ACHN (cell line): Measurements from ENCODE around the gene MRPL2.
A peak's percentile ranks its signal among the peaks of the same experiment; 100 is the strongest.

Experiments
- DNase-seq: peaks from one replicate; pipeline ENCODE4 v3.0.0-alpha.2; 2015
- in situ Hi-C: cut with HindIII; loops from 2 replicates; pipeline ENCODE4 v1.10.0; 2017; ENCODE audit warnings: low sequenced_read_pairs, low pct_ligation_motif_present, low pct_unique_long_range_greater_than_20kb

MRPL2 gene

GRCh38 chr6:43059168-43060033, at the start of gene MRPL2, which contains the start of gene KLC4:
MRPL2 (minus strand) TSS chr6:43059434; CDS start chr6:43059381, 53 bp downstream.
KLC4 (plus strand) TSS chr6:43059631; CDS start chr6:43061336, 1,705 bp downstream.
- DNase-seq = peak; percentile 98
- in situ Hi-C loops = no loop called here

GRCh38 chr6:43107344-43108062, 48.3 kb upstream of the MRPL2 start:
- in situ Hi-C loops = no loop called here
- no peak for DNase-seq

- in situ Hi-C loops = no loop called here
- no peak for DNase-seq
Observed at GRCh38 chr6:43105538-43106222, 46.4 kb upstream of the MRPL2 start.

GRCh38 chr6:43103253-43103876, 44.1 kb upstream of the MRPL2 start:
- DNase-seq = no peak
- in situ Hi-C loops = no loop called here

GRCh38 chr6:43101497-43101896, 42.3 kb upstream of the MRPL2 start:
- in situ Hi-C loops = no loop called here
- no peak for DNase-seq

GRCh38 chr6:43097502-43097901, 38.3 kb upstream of the MRPL2 start:
- no peak for DNase-seq
- in situ Hi-C loops = no loop called here

- DNase-seq = peak; percentile 9
- in situ Hi-C loops = no loop called here
Observed at GRCh38 chr6:43097098-43097489, 37.9 kb upstream of the MRPL2 start.

- in situ Hi-C loops = no loop called here
- peak; percentile 41 for DNase-seq
Observed at GRCh38 chr6:43096451-43097097, 37.3 kb upstream of the MRPL2 start.

- in situ Hi-C loops = no loop called here
- no peak for DNase-seq
Observed at GRCh38 chr6:43095939-43096338, 36.7 kb upstream of the MRPL2 start.

GRCh38 chr6:43093436-43094289, 34.4 kb upstream of the MRPL2 start:
- in situ Hi-C loops = no loop called here
- peak; percentile 87 for DNase-seq

- in situ Hi-C loops = no loop called here
- no peak for DNase-seq
Observed at GRCh38 chr6:43092635-43093034, 33.4 kb upstream of the MRPL2 start.

GRCh38 chr6:43091436-43091991, 32.3 kb upstream of the MRPL2 start:
- DNase-seq = no peak
- in situ Hi-C loops = no loop called here

- DNase-seq = no peak
- in situ Hi-C loops = no loop called here
Observed at GRCh38 chr6:43091020-43091419, 31.8 kb upstream of the MRPL2 start.

GRCh38 chr6:43090559-43090956, 31.3 kb upstream of the MRPL2 start:
- no peak for DNase-seq
- in situ Hi-C loops = no loop called here

- DNase-seq = no peak
Observed at GRCh38 chr6:43089874-43090558, 30.8 kb upstream of the MRPL2 start.

GRCh38 chr6:43089467-43089866, 30.2 kb upstream of the MRPL2 start:
- in situ Hi-C loops = no loop called here
- no peak for DNase-seq

More at GRCh38 chr6:43089874-43090558, 30.8 kb upstream of the MRPL2 start:
- in situ Hi-C loops = no loop called here

- in situ Hi-C loops = no loop called here
- no peak for DNase-seq
Observed at GRCh38 chr6:43088654-43089056, 29.4 kb upstream of the MRPL2 start.
